Ishikawa (cell line): ENCODE results near the gene LARP4B.

Source experiments
- EGR1 ChIP-seq: IDR thresholded peaks from 2 replicates; pipeline ENCODE4 v1.6.1; 2012
- RAD21 ChIP-seq: IDR thresholded peaks from 2 replicates; pipeline ENCODE4 v1.6.1; 2012; ENCODE audit warnings: low read depth
- TAF1 ChIP-seq: IDR thresholded peaks from 2 replicates; pipeline ENCODE4 v1.6.1; 2012; ENCODE audit warnings: low read depth, mild to moderate bottlenecking

DNA sequence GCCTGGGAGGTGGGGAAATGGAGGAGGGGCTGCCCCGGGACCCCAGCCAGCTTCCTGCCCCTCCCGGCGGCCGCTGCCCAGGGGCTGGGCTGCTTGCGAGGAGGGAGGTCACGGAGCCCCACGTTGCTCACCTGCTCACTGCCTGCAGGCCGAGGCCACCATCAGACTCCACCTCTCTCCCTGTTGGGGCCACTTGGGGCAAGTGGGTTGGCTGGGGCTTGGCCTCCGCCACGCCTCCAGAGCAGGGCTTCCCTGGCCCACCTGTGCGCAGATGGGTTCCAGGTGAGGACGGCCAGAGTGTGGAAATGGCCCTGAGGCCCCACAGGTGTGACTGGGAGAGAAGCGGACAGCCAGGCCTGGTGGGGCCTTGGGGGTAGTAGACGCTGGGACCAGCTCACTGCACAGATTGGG, 159.3 kb downstream of the LARP4B start:
- TF ChIP-seq EGR1 (no peak), RAD21 (no peak), TAF1 (no peak)
